HG02610 (cell line): ENCODE measurements around the gene PDE6H.

Experiments used
- ATAC-seq: cut with Tn5 transposase; IDR thresholded peaks from one replicate; pipeline ENCODE4 v1.9.1; 2021; ENCODE audit warnings: mild to moderate bottlenecking, moderate library complexity; ENCODE audit not compliant: unreplicated experiment

The PDE6H gene

GRCh38 chr12:14968478-14968877 lies 4.4 kb upstream of the PDE6H start:
- ATAC-seq = no peak

GRCh38 chr12:14970473-14970872 lies 2.4 kb upstream of the PDE6H start:
- no peak for ATAC-seq

- ATAC-seq = no peak
Observed at GRCh38 chr12:14974633-14975032, 1.8 kb downstream of the PDE6H start.

- ATAC-seq = no peak
Observed at GRCh38 chr12:14975457-14975856, 2.6 kb downstream of the PDE6H start.

GRCh38 chr12:14976658-14977057 lies 3.8 kb downstream of the PDE6H start:
- no peak for ATAC-seq

- ATAC-seq = no peak
Observed at GRCh38 chr12:14979468-14979867, 6.6 kb downstream of the PDE6H start.

- ATAC-seq = peak; percentile 76
Observed at GRCh38 chr12:14981049-14981448, 8.2 kb downstream of the PDE6H start.

- ATAC-seq = no peak
Observed at GRCh38 chr12:14982562-14982961, 9.7 kb downstream of the PDE6H start.

- ATAC-seq = peak; percentile 40
Observed at GRCh38 chr12:14982991-14983390, 10.1 kb downstream of the PDE6H start.

- ATAC-seq = no peak
Observed at GRCh38 chr12:14984036-14984435, 11.2 kb downstream of the PDE6H start.

- ATAC-seq = no peak
Observed at GRCh38 chr12:14984766-14985285, 12.0 kb downstream of the PDE6H start.

GRCh38 chr12:14986449-14986848 lies 13.6 kb downstream of the PDE6H start:
- no peak for ATAC-seq

GRCh38 chr12:14988035-14988434 lies 15.2 kb downstream of the PDE6H start:
- ATAC-seq = no peak

GRCh38 chr12:14989790-14990189 lies 16.9 kb downstream of the PDE6H start:
- ATAC-seq = peak; percentile 39

- no peak for ATAC-seq
Observed at GRCh38 chr12:14991069-14991468, 18.2 kb downstream of the PDE6H start.

GRCh38 chr12:14992673-14993072 lies 19.8 kb downstream of the PDE6H start:
- no peak for ATAC-seq

GRCh38 chr12:14993117-14993516 lies 20.3 kb downstream of the PDE6H start:
- no peak for ATAC-seq

- no peak for ATAC-seq
Observed at GRCh38 chr12:14993537-14994266, 20.9 kb downstream of the PDE6H start.

GRCh38 chr12:14994610-14995009 lies 21.8 kb downstream of the PDE6H start:
- no peak for ATAC-seq

GRCh38 chr12:14995583-14996425 lies 23.0 kb downstream of the PDE6H start:
- ATAC-seq = no peak

GRCh38 chr12:14997998-14998397 lies 25.2 kb downstream of the PDE6H start:
- ATAC-seq = no peak
